Measurements from ENCODE around the gene SFSWAP. TPM values are rescaled to one million over a fixed set of nuclear protein-coding genes. Genes with fewer than 3 reads are reported as not detected.

Gene SFSWAP
- total RNA-seq, 1 donor, result 31.1 TPM

DNA sequence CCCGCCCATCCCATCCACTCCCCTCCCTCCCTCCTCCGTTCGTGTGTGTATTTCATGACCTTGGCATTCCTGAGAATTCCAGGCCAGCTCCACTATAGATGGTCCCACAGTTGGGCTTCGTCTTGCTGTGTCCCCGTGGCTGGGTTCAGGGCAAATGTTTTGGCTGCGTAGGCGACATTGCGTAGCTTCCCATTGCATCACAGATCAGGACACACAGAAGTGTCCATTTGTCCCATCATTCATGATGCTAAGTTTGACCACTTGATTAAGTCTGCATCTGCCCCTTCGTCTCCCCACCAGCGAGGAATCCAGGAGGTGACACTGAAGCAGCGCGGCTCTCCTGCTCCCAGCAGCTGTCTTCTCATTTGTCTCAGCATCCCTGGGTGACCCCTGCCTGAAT, 78.7 kb downstream of the SFSWAP start:
- Histone ChIP-seq H3K4me1 (ENCODE audit: insufficient read depth, low read length) (peaks cover 14% of the 10 kb centered on the region), H3K4me2 (ENCODE audit: insufficient read depth, low read length) (no peak overlapping the region), H3K9me3 (ENCODE audit: low read depth, low read length) (no peaks in the 10 kb centered on the region), H3K36me3 (ENCODE audit: insufficient read depth, low read length) (peaks cover 69% of the 10 kb centered on the region), H3K27ac (ENCODE audit: low read depth, low read length) (no peak overlapping the region), H3K27me3 (ENCODE audit: insufficient read depth, low read length) (no peaks in the 10 kb centered on the region), H3K4me3 (ENCODE audit: insufficient read depth, low read length) (no peak overlapping the region), H2AFZ (ENCODE audit: low read length) (no peak overlapping the region), H3K79me2 (ENCODE audit: insufficient read depth, low read length) (peaks cover 6% of the 10 kb centered on the region), H4K20me1 (ENCODE audit: insufficient read depth, low read length) (no peaks in the 10 kb centered on the region)
- no peak for DNase-seq (ENCODE audit: insufficient read length, low spot score, missing footprints)
- TF ChIP-seq, protein P1, sequence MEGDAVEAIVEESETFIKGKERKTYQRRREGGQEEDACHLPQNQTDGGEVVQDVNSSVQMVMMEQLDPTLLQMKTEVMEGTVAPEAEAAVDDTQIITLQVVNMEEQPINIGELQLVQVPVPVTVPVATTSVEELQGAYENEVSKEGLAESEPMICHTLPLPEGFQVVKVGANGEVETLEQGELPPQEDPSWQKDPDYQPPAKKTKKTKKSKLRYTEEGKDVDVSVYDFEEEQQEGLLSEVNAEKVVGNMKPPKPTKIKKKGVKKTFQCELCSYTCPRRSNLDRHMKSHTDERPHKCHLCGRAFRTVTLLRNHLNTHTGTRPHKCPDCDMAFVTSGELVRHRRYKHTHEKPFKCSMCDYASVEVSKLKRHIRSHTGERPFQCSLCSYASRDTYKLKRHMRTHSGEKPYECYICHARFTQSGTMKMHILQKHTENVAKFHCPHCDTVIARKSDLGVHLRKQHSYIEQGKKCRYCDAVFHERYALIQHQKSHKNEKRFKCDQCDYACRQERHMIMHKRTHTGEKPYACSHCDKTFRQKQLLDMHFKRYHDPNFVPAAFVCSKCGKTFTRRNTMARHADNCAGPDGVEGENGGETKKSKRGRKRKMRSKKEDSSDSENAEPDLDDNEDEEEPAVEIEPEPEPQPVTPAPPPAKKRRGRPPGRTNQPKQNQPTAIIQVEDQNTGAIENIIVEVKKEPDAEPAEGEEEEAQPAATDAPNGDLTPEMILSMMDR (IDR thresholded peaks at IDR 0.05; ENCODE audit: extremely low read depth, low read depth, low read length), result no peak

DNA sequence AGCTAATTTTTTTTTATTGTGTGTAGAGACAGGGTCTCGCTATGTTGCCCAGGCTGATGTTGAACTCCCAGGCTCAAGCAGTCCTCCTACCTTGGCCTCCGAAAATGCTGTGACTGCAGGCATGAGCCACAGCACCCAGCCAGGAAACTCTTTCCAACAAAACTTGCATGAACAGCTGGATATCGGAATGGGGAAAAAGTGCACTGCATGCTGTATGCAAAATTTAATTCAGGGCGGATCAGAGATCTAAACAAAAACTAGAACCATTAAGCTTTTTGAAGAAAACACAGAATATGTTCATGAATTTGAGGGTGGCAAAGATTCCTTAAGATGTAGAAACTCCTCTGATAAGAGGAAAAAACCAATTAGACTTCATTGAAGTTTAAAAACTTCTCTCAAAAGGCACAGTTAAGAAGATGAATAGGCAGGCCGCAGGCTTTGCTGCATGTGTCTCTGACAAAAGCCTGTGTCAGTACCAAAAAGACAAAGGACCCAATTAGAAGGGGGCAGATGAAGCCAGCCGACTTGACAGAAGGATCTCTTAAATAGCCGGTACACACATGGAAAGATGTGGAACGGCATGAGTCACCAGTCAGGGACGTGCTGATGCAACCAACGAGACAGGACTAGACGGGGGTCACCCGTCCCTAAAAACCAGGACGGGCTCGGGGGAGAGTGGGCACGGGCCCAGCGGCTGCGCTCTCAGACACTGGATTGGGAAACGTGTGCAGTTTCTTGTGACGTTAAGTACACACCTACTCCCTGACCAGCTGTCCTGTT, 82.5 kb downstream of the SFSWAP start:
- H3K27ac ChIP-seq (ENCODE audit: low read depth, low read length), result no peak overlapping the region
- no peak for DNase-seq (ENCODE audit: insufficient read length, low spot score, missing footprints)
- no peak overlapping the region for H3K4me3 ChIP-seq (ENCODE audit: insufficient read depth, low read length)
- peaks cover 43% of the 10 kb centered on the region for H3K36me3 ChIP-seq (ENCODE audit: insufficient read depth, low read length)
- H2AFZ ChIP-seq (ENCODE audit: low read length), result no peak overlapping the region
- no peaks in the 10 kb centered on the region for H3K27me3 ChIP-seq (ENCODE audit: insufficient read depth, low read length)
- no peaks in the 10 kb centered on the region for H4K20me1 ChIP-seq (ENCODE audit: insufficient read depth, low read length)
- H3K4me1 ChIP-seq (ENCODE audit: insufficient read depth, low read length), result no peaks in the 10 kb centered on the region
- TF ChIP-seq, protein P1 (IDR thresholded peaks at IDR 0.05; ENCODE audit: extremely low read depth, low read depth, low read length), result no peak
- H3K4me2 ChIP-seq (ENCODE audit: insufficient read depth, low read length), result no peak overlapping the region
- H3K9me3 ChIP-seq (ENCODE audit: low read depth, low read length), result no peaks in the 10 kb centered on the region
- no peaks in the 10 kb centered on the region for H3K79me2 ChIP-seq (ENCODE audit: insufficient read depth, low read length)

DNA sequence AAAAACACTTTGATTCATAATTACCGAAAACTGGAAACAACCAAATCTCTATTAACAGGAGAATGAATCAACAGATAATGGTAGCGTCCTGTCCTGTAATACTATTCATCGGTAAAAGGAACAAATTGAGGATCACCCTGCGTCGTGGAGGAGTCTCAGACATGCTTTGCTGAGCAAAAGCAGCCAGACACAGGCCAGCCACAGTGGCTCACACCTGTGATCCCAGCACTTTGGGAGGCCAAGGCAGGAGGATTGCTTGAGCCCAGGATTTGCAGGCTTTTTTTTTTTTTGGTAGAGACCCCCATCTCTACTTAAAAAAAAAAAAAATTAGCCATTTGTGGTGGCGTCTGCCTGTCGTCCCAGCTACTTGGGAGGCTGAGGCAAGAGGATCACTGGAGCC, 83.2 kb downstream of the SFSWAP start:
- no peak for DNase-seq (ENCODE audit: insufficient read length, low spot score, missing footprints)
- Histone ChIP-seq H3K79me2 (ENCODE audit: insufficient read depth, low read length) (no peaks in the 10 kb centered on the region), H3K9me3 (ENCODE audit: low read depth, low read length) (no peaks in the 10 kb centered on the region), H3K4me1 (ENCODE audit: insufficient read depth, low read length) (no peaks in the 10 kb centered on the region), H3K27me3 (ENCODE audit: insufficient read depth, low read length) (no peaks in the 10 kb centered on the region), H3K27ac (ENCODE audit: low read depth, low read length) (no peak overlapping the region), H4K20me1 (ENCODE audit: insufficient read depth, low read length) (no peaks in the 10 kb centered on the region), H3K4me3 (ENCODE audit: insufficient read depth, low read length) (no peak overlapping the region), H3K4me2 (ENCODE audit: insufficient read depth, low read length) (no peak overlapping the region), H3K36me3 (ENCODE audit: insufficient read depth, low read length) (peaks cover 37% of the 10 kb centered on the region), H2AFZ (ENCODE audit: low read length) (no peak overlapping the region)
- TF ChIP-seq, protein P1 (IDR thresholded peaks at IDR 0.05; ENCODE audit: extremely low read depth, low read depth, low read length), result no peak

DNA sequence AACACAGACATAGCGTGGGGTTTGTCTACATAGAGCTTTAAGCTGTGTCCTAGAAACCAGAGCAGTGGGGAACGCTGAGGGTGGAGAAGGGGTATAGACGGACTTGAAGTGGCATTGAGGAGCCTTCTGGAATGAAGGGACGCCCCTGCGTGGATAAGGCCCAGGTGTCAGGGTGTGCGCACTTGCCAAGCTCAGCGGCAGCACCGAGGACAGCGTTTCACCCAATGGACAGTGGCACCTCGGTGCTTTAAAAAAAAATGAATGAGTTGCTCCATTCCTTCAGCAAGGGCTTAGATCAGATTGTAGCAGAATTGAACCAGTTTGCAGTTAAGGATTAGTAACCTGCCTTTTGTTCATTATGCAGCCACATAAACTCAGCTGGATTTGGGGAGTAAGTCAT, 83.7 kb downstream of the SFSWAP start:
- H3K9me3 ChIP-seq (ENCODE audit: low read depth, low read length), result no peaks in the 10 kb centered on the region
- H3K79me2 ChIP-seq (ENCODE audit: insufficient read depth, low read length), result no peaks in the 10 kb centered on the region
- H4K20me1 ChIP-seq (ENCODE audit: insufficient read depth, low read length), result no peaks in the 10 kb centered on the region
- TF ChIP-seq, protein P1 (IDR thresholded peaks at IDR 0.05; ENCODE audit: extremely low read depth, low read depth, low read length), result no peak
- H3K36me3 ChIP-seq (ENCODE audit: insufficient read depth, low read length), result peaks cover 34% of the 10 kb centered on the region
- H2AFZ ChIP-seq (ENCODE audit: low read length), result no peak overlapping the region
- no peak overlapping the region for H3K4me2 ChIP-seq (ENCODE audit: insufficient read depth, low read length)
- no peak overlapping the region for H3K4me3 ChIP-seq (ENCODE audit: insufficient read depth, low read length)
- H3K27ac ChIP-seq (ENCODE audit: low read depth, low read length), result no peak overlapping the region
- no peak for DNase-seq (ENCODE audit: insufficient read length, low spot score, missing footprints)
- no peaks in the 10 kb centered on the region for H3K27me3 ChIP-seq (ENCODE audit: insufficient read depth, low read length)
- no peaks in the 10 kb centered on the region for H3K4me1 ChIP-seq (ENCODE audit: insufficient read depth, low read length)

Measured in osteoblast (primary cell).